GM18498 (cell line): ENCODE measurements around the gene C3orf38.
"Not testable (repeated sequence)": the region's sequence is repeated elsewhere in the genome, so short reads cannot be mapped to it uniquely, and the experiment has no call there.

Experiments
- ATAC-seq: cut with Tn5 transposase; IDR thresholded peaks from one replicate; pipeline ENCODE4 v1.9.1; 2021; ENCODE audit warnings: mild to moderate bottlenecking, moderate library complexity; ENCODE audit not compliant: unreplicated experiment

Gene C3orf38

DNA sequence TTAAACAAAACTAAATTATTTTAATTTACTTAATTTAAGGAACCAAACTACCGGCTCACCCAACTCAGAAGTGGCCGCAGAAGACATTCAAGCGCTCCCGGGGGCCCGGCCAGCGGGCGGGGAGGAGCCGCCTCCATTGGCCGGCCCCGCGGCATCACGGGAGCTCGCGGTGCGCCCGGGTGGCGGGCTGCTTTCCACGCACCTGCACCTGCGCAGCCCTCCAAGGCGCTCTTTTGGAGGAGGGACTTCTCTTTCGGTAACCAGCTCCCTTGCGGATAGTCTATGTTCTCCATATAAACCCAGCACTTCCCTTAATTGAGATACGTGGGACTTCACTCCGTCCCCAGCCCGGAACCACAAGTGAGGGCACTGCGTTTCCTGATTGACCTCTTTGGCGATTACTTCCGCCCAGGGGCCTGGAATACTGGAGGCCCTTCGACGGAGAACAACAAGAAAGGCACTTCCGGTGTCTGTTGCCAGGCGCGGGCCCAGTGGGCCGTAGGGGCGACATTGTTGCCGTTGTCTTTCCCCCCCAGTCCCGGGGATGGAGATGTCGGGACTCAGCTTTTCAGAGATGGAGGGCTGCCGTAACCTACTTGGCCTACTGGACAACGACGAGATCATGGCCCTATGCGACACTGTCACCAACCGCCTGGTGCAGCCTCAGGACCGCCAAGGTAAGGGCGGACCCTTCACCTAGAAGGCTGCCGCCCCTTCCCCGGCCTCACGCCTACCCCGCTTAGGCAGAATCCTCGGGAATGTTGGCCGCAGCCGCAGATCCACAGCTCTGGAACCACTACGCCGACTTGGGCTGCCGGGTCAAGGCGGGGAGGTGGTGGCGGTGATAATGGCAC is at the start of gene C3orf38:
Gene C3orf38, plus strand, starts transcription at position 451 of the 854 bp plus-strand sequence. Its CDS starts 94 bp downstream, at position 545.
- peak; percentile 87 for ATAC-seq

DNA sequence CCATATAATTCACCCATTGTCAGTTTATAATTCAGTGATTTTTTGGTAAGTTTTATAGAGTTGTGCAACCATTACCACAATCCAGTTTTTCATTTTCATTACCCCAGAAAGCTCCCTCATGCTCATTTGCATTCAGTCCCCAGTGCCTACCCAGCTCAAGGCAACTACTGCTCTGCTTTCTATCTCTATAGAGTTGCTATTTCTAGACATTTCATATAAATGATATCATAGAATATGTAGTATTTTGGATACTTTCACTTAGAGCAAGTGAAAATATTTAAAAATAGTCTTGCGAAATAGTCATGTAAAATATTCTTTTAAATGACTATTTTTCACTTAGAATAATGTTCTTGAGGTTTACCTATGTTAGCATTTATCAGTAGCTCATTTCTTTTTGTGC is 48.6 kb upstream of the C3orf38 start:
- ATAC-seq: peak; percentile 96

GRCh38 chr3:88105325-88105724 is 44.4 kb upstream of the C3orf38 start:
- no peak for ATAC-seq

GRCh38 chr3:88112289-88112688 is 37.5 kb upstream of the C3orf38 start:
- no peak for ATAC-seq

GRCh38 chr3:88113311-88114162 is 36.2 kb upstream of the C3orf38 start:
- peak; percentile 94 for ATAC-seq

DNA sequence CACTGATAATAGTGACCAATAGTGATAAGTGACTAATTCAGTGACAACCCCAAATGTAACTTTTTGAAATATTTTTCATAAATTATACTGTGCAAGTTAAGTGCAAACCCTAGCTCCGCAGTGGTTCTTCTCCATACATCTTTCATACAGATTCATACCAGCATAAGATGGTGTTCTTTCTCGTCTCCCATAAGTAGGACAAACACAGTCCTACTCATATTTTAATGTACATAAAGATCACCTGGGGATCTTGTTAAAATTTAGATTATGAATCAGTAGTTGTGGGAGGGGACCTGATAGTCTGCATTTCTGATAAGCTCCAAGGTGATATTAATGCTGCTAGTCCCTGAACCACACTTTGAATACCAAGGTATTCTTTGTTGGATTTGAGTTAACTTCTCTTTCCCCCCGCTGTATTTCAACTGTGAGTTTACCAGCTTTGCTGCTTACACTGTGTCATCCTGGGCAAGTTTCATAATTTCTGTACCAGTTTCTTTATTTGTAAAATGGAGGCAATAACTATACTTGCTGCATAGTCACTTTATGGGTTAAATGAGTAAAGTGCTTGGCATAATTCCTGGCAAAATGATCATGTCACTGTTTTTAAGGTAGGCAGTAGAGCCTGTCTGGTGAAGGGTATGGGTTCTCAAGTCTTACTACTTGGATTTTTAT is 34.7 kb upstream of the C3orf38 start:
- no peak for ATAC-seq

GRCh38 chr3:88117683-88118082 is 32.1 kb upstream of the C3orf38 start:
- ATAC-seq: no peak

DNA sequence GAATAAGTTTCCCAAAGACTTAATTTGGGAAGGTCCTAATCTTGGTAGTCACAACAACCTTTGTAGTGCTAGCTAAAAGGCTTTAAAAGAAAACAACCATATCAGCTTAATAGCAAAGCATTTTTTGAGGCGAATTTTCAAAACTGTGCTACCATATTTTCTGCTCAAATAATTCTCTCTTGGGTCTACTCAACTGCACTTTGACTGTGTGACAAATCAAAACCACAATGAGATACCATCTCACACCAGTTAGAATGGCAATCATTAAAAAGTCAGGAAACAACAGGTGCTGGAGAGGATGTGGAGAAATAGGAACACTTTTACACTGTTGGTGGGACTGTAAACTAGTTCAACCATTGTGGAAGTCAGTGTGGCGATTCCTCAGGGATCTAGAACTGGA is 31.2 kb upstream of the C3orf38 start:
- ATAC-seq: not testable (repeated sequence)

GRCh38 chr3:88123526-88123925 is 26.2 kb upstream of the C3orf38 start:
- no peak for ATAC-seq

GRCh38 chr3:88131695-88132094 is 18.1 kb upstream of the C3orf38 start:
- no peak for ATAC-seq

- ATAC-seq: no peak
These were observed 16.9 kb upstream of the C3orf38 start for GRCh38 chr3:88132894-88133293.

- ATAC-seq: no peak
These were observed 16.0 kb upstream of the C3orf38 start for GRCh38 chr3:88133711-88134263.

DNA sequence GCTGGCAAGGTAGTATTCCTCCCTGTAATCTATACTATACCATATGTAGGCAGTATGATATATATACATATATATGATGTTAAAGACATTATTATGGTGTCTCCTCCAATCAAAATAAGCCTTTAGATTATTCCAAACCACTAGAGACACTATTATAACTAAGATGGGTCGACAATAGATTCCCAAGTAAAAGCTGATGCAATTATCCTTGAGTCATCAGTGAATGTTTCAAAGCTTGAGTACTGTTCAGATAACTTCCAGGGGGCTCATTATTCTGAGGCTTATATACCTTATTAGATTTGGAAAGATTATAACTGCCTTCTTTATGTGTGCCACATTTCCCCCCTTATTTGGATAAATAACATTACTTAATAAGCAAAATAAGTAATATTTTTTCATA is 11.9 kb upstream of the C3orf38 start:
- ATAC-seq: no peak

DNA sequence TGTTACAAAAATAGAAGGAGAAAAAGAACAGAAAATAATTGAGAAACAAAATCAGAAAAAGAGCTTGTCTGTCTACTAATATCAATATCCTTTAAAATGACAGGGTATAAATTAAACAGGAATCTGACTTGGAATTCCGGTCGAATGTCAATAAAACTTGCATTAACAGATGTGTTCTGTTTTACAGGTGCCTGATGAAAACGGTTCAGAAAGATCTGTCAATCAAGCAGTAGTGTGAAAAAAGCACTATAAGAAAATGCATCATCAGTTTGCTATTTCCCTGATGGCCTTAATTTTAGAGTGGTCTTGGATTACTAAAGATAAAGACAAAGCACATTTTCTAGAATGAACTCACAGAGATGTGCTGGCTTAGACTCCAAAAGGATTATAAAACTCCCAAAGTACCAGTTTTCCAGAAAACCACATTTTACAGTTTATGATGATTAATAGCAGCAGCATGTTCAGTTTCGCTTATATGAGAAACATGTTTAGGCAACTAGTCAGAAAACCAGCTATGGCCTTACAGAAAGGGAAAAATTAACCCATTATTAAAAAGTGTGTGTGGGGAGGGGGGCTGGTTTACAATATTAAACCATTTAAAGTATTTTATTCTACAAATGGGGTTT is 8.2 kb upstream of the C3orf38 start:
- ATAC-seq: peak; percentile 24

GRCh38 chr3:88142094-88142624 is 7.6 kb upstream of the C3orf38 start:
- peak; percentile 61 for ATAC-seq

- ATAC-seq: no peak
These were observed 2.5 kb upstream of the C3orf38 start for GRCh38 chr3:88147261-88147660.

GRCh38 chr3:88148651-88149050 is 1.1 kb upstream of the C3orf38 start:
- ATAC-seq: no peak

GRCh38 chr3:88149101-88149508 is 654 bp upstream of the C3orf38 start:
- peak; percentile 21 for ATAC-seq

DNA sequence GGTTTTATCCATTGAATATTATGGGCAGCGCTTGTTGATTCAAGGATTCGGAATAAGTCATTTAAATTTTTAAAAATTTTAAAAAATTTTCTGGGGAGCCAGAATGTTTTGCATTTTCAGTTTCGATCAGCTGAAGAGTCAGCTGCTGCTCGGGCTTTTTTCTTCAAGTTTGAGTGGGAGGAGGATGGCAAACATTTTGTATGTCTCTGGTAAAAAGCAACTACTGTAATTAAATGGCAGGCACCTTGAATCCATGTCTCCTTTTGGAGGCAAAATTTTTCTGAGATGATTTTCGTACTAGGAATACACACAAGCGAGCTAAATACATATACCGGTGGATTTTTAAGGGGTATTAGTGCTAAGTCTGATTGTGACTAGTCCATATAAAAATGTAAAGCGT is 612 bp downstream of the C3orf38 start:
- ATAC-seq: peak; percentile 32

GRCh38 chr3:88150806-88151205 is 1.0 kb downstream of the C3orf38 start:
- no peak for ATAC-seq
